HG03103 (cell line): ENCODE data around the gene RGL1.
A peak's percentile ranks its signal among the peaks of the same experiment; 100 is the strongest.

Experiments
- ATAC-seq: cut with Tn5 transposase; IDR thresholded peaks from one replicate; pipeline ENCODE4 v1.9.1; 2021; ENCODE audit warnings: low read depth; ENCODE audit not compliant: unreplicated experiment

Gene RGL1

GRCh38 chr1:183910845-183911244 lies 105.9 kb downstream of the RGL1 start:
- ATAC-seq: peak; percentile 32

GRCh38 chr1:183911285-183911684 lies 106.4 kb downstream of the RGL1 start:
- peak; percentile 68 for ATAC-seq

GRCh38 chr1:183912265-183912886 lies 107.5 kb downstream of the RGL1 start:
- peak; percentile 56 for ATAC-seq

- ATAC-seq: no peak
Measured at GRCh38 chr1:183913567-183913993, 108.7 kb downstream of the RGL1 start.

DNA sequence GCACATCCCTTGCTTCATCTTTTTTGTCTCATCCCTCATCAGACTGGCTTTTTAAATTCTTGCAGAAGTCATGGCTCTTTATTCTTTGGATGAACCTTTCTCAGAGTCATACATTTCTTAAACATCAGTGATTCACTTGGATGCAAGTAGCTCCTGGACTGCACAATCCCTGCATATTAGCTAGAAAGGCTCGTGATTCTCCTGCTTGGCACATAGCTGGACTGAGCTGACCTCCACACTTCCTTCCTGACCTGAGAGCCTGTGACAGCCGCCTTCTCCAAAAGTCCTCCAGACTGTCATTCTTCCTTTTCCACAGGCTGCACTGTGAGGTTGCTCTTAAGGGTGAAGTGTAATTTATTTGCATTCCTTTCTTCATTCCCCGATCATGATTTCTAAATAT lies 109.4 kb downstream of the RGL1 start:
- no peak for ATAC-seq

GRCh38 chr1:183914891-183915290 lies 110.0 kb downstream of the RGL1 start:
- ATAC-seq: no peak

- no peak for ATAC-seq
Measured at GRCh38 chr1:183915625-183916510, 110.9 kb downstream of the RGL1 start.

DNA sequence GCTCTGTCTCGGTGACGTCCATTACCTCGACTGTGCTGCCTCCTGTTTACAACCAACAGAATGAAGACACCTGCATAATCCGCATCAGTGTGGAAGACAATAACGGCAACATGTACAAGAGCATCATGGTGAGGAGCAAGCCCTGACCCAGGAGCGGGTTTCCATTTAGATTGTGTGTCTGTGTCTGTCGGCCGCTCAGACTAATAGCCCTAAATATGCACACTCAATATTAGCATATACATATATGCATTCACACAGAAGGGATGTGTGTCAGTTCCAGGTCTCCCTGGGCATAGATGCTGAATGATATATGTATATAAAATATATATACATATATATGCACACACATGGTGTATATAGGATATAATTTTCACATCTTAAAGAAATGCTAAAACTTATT lies 111.7 kb downstream of the RGL1 start:
- ATAC-seq: no peak

DNA sequence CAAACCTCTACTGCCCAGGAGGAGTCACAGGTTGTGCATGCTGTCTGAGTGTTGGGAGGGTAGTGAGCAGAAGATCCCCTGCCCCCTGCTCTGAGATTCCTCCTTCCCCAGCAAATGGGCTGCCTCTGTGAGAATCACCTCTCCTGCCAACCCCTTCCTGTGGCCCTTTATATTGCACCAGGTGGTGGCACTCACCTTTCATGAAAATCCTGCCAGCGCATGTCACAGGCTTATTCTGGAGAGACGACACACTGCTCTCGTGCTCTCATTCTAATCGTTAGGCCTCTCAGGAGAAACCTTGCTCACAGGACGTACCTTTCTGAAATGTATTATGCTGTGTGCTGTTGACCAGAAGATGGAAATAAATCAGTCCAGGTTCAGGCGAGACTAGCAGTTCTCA lies 113.7 kb downstream of the RGL1 start:
- ATAC-seq: no peak

DNA sequence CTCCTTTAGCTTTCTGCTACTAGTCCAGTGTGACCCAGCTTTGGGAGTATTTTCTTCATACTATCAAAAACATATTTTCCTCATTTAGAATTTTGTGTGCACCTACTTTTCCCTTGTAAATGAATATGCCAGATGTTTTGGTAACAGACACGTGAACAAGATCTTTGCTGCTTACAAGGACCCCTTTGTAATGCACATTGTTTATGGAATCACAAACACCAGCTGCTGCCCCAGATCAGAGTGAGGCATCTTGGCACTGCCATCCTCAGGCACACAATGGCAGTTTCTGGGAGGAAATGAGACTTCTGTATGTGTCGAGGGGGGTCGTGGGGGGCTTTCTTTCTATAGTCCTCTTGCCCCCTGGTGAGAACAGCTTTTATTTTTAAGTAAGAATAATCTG lies 115.7 kb downstream of the RGL1 start:
- no peak for ATAC-seq

DNA sequence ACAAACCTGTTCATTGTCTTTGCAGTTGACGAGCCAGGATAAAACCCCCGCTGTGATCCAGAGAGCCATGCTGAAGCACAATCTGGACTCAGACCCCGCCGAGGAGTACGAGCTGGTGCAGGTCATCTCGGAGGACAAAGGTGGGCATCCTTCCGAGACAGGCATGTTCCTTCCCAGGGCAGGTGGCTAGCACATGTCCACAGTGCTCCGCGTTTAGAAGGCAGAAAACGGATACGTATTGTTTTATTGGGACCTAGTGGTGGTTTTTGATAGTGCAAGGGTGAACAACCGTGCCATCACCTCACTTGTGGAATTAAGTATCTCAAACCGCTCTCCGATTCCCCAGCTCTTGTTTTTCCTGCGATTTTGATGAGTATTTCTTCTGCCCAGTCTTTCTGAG lies 117.3 kb downstream of the RGL1 start:
- ATAC-seq: no peak

- ATAC-seq: no peak
Measured at GRCh38 chr1:183925947-183926346, 121.0 kb downstream of the RGL1 start.

DNA sequence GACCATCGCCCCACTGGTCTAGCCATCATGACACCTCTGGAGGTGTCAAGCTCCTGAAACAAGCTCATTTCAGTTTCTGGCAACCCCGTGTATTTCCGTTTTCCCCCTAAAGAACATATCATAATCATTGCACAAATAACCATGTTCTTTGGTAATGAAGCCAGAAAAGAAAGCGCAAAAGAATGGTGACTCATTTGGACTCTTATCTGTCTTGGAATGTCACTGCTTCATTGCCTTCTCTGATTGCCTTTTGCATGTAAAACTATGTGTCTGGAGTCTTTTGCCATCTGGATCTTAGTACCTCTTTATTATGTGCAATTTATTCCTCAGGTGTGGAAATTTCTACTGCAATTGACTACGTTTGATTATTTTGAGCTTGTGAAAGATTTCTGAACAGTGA lies 122.1 kb downstream of the RGL1 start:
- no peak for ATAC-seq

DNA sequence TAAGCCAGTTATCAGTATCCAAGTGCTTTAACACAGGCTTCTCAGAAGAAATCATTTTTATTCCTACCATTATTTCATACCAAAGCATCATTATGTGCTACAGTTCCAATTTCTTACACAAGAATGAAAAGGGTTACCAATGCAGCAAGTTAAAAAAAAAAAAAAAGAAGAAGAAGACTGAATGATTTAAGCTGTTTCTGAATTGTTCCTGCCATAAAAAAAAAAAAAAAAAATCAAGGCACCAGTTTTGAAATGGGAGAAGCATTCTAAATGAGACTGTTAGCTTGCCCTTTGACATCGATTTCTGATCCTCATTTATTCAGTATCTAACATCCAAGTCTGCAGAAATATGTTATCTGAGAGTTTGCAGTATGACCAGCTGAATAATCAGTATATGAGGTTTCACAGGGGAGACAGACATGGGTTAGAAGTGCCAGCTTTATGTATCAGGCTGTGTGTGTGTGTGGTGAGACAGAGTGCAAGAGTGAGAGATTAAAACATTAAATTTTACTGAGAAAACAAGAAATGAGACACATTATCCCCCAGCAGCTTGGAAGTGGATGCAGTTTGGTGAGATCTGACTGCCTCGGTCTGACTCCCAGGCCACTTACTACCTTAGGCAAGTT lies 126.8 kb downstream of the RGL1 start:
- no peak for ATAC-seq

GRCh38 chr1:183932412-183932811 lies 127.5 kb downstream of the RGL1 start:
- no peak for ATAC-seq

GRCh38 chr1:183933528-183934179 lies 128.7 kb downstream of the RGL1 start:
- ATAC-seq: no peak

DNA sequence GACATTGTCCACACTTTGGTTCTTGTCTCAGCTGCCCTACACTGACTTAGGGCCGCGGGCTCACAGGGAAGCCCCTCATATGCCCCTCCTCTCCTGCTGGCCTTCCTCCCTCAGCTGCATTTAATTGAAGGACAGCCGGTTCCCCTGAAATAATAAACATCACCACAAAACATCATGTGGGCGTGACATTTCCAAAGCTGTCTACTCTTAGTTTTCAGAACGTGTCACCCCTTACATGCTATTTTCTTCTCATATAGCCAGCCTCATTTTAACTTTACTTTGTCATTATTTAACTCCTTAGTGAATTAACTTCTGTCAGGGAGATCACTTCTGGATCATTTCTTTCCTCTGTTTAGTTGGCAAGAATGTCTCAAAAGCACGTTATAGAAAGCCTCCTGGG lies 129.4 kb downstream of the RGL1 start:
- ATAC-seq: no peak

- no peak for ATAC-seq
Measured at GRCh38 chr1:183936009-183936408, 131.1 kb downstream of the RGL1 start.

DNA sequence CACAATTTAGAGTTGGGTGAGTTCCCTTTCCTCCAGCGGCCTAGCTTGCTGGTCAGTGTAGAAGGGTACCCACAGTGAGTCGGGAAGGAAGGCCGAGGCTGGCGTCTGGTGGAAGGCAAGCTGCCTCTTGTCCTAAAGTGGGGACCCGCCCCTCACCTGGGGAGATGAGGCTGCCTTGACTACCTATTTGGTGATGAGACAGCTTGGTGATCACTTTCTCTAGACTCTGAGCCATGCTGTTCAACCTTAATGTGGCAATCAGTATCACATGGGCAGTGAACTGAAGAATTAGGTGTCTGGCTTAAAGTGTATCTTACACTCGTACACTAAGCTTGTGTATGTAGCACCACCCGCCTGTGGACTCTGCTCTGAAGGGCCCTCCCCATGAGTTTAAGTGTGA lies 131.9 kb downstream of the RGL1 start:
- ATAC-seq: no peak

- no peak for ATAC-seq
Measured at GRCh38 chr1:183937611-183938010, 132.7 kb downstream of the RGL1 start.

GRCh38 chr1:183941001-183941400 lies 136.1 kb downstream of the RGL1 start:
- no peak for ATAC-seq
